ENCODE data around the gene GPHA2.

GPHA2 gene

DNA sequence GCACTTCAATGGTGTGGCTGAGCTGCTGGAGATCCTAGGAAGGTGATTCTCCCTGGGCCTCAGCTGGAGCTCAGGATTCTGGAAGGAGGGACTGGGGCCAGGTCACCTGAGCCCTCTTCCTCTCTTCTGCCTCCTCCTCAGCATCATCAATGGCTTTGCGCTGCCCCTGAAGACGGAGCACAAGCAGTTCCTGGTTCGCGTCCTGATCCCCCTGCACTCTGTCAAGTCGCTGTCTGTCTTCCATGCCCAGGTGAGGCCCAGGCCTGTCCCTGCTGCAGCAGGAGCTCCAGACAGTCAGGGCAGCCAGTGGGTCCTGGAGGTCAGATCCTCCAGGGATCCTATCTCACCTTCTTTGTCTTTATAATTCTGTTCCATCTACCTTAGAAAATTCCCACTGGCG lies 5.4 kb downstream of the GPHA2 start:
- no peak for DNase-seq (ENCODE audit: low spot score)

DNA sequence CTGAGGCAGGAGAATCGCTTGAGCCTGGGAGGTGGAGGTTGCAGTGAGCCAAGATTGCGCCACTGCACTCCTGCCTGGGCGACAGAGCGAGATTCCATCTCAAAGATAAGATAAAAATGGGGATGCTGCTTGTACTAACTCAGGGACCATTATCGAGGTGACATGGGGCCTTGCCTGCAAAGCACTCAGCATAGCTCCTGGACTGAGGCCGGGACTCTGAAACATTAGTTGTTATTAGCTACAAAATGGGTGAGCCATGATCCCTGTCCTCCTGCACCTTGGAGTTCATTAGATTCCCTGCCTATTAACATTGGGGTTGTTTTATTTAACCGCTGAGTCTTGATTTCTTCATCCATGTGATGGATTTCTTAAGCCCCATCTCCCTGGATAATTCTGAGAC lies 6.1 kb downstream of the GPHA2 start:
- no peak for DNase-seq (ENCODE audit: low spot score)

DNA sequence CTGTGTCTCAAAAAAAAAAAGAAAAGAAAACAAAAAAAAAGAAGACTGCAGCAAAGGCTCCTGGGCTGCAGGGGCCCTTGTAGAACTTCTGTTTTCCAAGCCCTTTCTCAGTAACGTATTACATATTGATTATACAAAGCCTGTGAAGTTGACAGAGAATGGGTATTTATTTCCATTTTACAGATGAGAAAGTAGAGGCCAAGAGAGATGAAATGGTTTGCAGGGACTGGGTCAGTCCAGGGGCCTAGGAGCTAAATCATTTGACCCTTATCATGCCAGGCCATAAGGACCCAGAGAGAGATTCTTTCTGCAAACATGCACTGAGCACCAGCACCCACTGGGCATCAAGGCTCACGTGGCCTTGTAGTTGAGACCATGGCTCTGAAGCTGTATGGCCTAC lies 6.7 kb downstream of the GPHA2 start:
- DNase-seq (ENCODE audit: low spot score): no peak

DNA sequence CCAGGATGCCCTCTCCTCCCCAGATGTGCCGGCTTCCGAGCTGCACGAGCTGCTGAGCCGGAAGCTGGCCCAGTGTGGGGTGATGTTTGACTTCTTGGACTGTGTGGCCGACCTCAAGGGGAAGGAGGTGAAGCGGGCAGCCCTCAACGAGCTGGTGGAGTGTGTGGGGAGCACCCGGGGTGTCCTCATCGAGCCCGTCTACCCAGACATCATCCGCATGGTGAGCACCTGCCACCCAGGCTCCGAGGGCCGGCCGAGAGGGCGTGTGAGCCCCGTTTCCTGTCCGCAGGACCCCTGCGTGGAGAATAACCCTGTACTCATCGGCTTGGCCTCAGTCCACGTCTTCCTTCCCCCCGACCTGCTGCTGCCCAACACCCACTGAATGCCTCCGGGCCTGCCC lies 9.0 kb downstream of the GPHA2 start:
- DNase-seq (ENCODE audit: low spot score): no peak

DNA sequence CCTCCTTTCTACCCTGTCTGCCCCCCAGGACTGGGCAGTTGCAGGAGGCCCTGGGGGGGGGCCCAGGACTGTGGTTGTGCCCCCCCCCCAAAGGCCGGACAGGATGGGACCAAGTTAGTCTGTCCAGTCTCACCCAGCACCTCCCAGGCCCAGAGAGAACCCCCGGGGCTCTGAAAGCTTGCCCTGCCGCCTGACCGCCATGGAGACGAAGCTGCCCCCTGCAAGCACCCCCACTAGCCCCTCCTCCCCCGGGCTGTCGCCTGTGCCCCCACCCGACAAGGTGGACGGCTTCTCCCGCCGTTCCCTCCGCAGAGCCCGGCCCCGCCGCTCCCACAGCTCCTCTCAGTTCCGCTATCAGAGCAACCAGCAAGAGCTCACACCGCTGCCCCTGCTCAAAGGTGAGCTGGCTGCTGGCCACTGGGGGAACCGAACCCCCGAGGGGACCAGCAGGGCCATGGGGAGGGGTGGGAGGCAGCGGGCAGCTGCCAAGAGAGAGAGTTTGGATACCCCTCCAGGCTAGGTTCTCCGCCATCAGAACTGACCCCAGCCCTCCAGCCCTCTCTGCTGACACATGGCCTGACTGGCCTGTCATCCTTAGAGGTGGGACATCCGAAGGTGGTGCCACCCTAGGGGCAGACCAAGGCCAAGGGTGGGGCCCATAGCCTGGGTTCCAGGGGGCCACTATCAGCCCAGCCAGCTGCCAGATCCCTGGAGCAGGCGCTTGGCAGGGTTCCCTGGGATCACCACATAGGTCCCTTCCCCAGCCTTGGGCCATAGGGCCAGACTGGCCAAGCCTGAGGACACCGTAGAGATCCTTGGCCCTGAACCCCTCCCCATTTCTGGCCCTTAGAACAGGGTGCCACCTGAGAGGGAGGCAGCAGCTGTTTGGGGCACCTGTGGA lies 9.9 kb downstream of the GPHA2 start:
- no peak for DNase-seq (ENCODE audit: low spot score)

DNA sequence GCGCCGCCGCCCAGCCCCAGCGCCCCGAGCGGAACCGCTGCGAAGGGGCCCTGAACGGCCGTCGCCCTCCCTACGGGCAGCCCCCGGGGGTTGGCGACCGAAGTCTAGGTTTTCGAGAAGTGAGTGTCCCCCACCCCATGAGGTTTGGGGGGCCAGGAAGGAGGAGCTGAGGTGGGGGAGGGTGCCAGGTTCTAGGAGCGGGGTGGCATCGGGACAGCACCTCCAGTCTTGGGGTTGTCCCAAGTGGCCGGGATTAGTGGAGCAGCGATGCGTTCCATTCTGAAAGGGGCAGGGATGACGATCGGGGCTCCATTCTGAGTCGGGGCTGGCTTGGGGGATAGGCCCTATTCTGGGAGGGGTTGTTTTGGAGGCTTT lies 10.8 kb downstream of the GPHA2 start:
- DNase-seq (ENCODE audit: low spot score): peak; percentile 68

DNA sequence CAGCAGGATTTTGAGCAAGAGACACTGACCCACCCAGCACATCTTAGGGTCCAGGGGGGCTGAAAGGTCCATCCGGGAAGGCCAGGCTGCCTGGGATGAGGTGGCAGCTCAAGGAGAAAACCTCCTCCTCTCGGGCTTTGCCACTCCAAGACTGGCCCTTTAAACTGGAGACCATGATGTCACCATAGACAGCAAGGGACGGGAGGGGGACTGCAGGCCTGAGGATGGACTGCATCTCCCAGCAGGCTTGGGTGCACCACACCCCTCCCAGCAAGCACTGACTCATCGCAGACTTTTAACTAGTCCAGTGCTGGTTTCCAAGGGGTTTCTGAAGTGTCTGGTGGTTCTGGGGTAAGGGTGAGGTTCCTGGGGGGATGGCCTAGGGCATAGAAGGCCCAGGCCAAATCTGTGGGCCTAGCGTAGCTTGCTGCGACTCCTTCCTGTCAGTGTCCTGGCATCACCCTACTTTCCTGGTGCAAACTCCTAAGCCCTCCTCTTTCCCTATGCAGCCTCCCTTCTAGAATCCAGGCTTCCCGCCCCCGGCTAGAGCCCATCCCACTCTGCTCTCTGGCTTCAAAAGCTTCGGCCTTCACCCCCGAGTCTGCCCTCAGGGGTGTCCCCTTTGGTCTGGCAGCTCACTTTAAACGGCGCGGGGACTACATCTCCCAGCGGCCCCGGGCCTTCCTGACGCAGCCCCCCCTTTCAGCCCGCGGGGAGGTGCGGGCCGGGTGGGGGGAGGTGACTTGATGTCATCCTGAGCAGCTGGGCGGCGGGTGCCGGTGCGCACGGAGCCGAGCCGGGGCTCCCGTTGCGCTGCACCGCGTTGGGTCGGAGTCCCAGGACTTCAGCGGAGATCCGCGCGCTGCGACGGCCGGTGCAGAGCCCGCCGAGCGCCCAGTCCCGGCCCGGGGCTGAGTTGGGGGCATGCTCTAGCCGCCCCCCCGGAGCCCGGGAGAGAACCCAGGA lies 11.5 kb downstream of the GPHA2 start, which contains the start of gene PPP2R5B:
PPP2R5B (plus strand) TSS at position 746 of the 966 bp plus-strand sequence. CDS start 1,046 bp downstream, outside the sequence.
- peak; percentile 99 for DNase-seq (ENCODE audit: low spot score)

DNA sequence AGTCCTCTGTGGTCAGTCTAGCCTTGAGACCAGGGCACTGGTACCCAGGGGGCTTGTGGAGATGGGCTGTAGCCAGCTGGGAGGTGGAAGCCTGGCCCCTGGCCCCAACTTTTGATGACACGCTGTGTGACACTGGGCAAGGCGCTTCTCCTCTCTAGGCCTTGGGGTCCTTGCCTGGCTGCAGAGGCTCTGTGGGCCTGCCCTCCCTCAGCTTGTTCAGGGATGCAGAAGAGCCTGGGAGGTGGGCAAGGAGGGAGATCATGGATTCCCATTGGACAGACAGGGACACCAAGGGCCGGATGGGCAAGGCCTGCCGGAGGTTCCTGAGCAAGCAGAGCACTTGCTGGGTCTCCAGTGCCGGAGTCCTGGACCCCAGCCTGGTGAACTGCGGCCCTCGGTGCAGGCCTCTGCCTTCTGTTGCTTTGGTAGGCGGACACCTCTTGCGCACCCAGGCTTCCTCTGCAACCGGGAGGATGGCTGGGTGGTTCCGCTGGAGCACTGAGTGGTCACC lies 12.5 kb downstream of the GPHA2 start:
- DNase-seq (ENCODE audit: low spot score): no peak

DNA sequence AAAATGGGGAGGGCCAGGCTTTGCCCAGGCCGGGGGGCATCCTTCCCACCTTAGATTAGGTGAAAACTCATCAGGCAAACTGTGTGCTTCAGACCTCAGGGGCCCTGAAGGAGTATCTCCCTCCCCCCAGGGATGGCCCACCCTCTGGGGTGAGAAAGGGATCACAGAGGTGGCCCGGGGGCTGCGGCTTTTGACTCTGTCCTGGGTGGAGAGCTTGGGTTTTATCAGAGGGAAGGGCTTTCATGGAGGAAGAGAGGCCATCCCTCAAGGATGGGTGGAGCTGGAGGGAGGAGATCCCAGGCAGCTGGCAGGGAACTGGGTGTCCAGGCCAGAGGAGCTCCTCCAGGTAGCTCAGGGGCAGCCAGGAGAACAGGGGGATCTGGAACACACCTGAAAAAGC lies 14.3 kb downstream of the GPHA2 start:
- no peak for DNase-seq (ENCODE audit: low spot score)

DNA sequence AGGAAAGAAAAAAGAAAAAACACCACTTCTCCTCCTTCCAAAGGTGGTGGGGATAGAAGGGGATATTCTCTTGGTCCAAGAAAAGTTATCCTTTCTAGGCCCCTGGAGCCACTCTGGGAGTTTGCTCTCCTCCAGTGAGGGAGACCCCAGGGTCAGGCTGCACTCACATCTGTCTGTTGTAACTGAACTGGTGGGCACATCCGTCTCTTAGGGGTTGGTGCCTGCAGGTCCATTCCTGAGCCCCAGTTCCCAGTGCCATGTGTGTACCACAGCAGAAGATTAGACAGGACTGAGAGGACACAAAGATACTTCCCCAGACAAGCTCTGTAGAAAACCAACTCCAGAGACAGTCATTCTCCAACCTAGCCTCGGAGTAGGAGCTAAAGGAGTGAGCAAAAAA lies 15.6 kb downstream of the GPHA2 start:
- DNase-seq (ENCODE audit: low spot score): no peak

DNA sequence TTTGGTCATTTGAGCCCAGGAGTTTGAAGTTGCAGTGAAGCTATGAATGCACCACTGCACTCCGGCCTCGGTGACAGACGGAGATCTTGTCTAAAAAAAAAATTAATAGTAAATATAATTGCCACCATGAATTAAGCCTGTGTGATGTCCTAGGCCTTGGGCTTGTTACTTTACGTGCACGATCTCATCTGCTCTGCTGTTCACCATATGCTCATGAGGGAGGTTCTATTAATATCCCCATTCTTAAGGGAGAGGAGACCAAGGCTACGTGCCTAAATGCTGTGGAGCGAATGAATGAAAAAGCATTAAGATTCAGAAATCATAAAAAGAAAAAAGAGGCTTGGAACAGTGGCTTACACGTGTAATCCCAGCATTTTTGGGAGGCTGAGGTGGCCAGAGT lies 16.1 kb downstream of the GPHA2 start:
- no peak for DNase-seq (ENCODE audit: low spot score)

DNA sequence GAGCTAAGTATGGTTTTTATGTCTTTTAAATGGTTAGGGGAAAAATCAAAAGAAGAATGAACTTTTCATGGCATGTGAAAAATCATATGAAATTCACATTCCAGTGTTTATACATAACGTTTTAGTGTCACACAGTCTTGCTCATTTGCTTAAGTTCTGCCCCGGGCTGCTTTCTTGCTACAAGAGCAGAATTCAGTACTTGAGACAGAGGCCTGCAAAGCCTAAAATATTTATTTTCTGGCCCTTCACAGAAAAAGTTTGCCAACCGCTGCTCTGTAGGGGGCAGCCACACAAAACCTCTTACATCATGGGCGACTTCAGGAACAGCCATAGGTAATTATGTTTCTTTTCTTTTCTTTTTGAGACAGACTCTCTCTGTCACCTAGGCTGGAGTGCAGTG lies 17.7 kb downstream of the GPHA2 start:
- peak; percentile 34 for DNase-seq (ENCODE audit: low spot score)

DNA sequence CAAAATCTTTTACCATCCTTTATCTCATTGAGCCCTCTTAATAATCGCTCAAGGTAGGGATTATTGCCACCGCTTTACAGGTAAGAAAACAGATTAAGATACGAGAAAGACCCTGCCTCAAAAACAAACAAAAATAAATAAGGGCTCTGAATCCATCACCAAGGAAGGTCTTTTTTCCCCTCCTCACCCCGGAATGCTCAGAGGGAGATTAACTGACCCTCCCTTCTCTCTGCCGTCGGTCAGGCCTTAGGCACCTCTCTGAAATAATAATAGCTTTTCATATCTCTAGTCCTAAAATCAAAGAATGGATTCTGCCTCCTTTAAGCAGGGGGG lies 18.1 kb downstream of the GPHA2 start:
- DNase-seq (ENCODE audit: low spot score): no peak

DNA sequence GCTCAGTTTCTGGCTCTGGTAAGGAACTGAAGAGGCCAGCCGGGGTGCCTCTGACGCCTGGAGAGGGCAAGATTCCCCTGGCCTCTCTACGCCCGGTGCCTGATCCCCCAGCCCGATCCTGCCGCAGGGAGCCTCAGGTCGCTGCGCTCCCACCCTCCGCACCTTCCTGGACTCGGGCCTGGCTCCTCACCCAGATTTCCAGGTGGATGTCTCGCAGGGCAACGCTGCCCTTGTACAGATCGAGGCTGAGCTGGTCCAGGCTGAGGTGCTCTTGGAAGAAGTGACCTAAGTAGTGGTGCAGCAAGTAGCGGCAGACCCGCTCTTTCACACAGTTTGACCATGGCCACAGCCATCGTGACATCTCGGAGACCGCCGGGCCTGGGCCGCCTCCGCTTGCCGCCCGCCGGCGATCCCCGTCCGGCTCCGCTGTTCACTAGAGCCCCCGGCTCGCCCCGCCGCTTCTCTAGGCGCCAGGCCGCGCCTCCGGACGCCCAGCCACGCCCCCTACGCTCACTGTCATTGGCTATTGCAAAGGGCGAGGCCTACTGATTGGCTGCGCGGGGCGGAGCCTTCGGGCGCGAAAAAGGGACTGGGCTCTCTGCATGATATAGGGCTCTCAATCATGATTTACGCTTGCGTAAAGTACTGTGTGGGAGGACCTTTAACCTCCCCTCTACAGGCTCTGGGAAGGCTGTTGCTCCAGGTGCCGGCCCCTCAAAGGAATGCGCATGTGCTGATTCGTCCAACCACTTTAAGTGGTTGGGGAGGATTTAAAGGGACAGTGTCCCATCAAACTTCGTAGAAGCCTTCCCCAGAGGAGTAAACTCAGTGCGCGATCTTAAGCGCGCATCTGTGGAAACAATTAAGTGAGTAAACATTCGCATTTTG lies 18.7 kb downstream of the GPHA2 start, which contains the start of gene ATG2A:
ATG2A (minus strand) TSS at position 435 of the 888 bp plus-strand sequence; CDS start at position 361, 74 bp downstream.
- DNase-seq (ENCODE audit: low spot score): peak; percentile 99

DNA sequence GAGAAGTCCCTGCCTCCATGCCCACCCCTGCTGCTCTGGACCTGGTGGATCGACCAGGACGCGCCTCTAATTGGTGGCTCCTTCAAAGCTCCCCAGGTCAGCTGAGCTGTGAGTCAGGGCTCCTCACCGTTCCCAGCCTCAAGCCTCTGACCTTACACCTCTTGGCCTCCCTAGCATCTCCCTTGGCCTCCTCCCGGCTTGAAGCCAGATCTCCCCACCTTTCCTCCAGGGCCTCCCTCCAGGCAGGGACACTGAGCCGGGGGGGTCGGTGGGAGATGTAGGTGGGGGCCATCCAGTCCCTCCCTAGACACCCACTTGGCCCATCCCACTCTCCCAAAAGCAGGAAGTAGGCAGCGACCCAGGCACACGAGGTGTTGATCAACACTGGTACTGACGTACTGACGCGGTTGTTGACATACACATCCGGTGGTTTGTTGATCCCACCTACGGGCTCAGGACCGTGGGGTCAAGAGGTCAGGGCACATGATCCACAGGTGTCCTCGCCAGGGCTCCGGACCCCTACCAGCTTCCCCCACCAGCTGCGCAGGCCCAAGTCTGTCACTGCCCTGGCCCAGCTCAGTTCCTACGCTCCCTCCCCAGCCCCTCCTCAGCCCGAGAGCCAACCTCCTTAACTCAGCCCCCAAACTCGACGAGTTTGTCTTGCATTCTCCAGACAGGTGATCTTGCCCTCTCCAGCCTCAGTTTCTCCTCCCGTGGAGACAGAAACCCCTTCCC lies 19.5 kb downstream of the GPHA2 start:
- DNase-seq (ENCODE audit: low spot score): peak; percentile 61

DNA sequence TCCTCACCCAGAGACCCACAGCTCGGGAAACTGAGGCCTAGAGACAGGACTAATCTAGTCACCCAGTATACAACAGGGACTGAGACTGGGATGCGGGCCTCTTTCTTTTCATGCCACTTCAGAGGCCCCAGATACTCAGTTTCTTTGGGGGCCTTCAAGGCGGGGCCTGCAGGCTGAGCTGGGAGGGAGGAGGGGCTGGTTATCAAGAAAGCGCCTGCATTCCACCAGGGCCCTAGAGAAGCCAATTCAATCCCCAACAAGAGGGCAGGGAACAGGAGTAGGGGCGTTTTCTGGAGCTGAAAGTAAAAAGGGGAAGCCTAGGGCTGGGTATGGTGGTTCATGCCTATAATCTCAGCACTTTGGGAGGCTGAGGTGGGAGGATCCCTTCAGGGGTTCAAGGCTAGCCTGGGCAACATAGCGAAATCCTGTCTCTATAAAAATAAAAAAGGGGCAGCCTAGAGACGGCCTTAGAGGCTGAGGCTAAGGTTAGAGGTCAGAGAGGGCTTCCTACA lies 20.3 kb downstream of the GPHA2 start:
- no peak for DNase-seq (ENCODE audit: low spot score)

DNA sequence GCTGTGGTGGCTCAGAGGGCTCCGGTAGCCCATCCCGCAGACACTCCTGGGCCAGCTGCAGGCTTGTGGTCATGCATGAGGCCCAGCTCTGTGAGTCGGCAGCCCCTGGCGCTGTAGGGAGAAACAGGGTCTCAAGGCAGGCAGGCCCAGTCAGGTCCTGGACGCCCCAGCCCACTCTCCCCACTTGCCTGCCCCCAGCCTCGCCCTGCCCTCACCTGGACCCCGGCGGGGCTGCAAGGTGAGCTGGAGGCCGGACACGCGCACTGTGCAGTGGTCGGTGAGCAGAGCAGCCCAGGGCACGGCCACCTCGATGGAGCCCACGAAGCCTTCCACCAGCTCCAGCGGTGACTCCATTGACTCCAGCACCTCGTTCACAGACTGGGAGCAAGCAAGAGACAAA lies 21.6 kb downstream of the GPHA2 start:
- no peak for DNase-seq (ENCODE audit: low spot score)

DNA sequence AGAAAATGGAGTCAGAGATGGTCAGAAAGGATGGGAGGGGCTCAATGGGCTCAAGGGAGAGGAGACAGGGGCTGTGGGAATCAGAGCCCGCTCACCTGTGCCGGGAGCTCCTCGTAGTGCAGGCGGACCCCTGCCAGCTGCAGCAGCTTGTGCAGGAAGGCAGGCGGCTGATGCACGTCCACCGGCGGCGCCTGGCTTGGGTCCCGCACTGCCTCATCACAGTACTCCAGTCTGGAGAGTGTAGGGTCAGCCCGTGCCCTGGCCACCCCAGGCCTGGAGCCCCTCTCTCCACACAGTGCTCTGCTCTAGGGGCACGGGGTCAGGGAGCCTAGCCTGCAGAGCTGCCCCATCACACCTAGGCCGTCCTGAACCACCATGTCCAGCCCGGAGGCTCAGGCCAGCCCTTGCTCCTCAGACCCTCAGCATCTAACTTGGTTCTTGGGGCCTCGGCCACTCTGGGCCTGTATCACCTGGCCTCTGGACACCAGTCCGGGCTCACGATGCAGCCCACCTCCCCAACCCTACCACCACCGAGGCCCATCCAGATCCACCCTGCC lies 22.4 kb downstream of the GPHA2 start:
- DNase-seq (ENCODE audit: low spot score): no peak

DNA sequence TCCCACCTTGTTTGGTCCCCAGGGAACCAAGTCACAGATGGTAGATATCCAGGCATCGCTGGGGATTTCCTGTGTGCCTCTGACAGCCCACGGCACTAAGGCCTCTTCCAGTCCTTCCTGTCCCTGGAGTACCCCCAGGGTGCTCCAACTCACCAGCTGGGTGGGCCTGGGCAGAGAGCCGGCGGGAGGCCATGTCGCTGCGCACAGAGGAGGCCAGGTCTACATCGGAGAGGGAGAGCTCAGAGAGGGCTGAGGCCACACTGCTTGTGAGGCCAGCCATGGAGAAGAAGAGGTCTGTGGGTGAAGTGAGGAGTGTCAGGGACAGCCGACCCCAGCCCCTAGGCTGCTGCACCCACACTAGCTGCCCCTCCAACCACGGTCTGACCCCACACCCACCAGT lies 24.0 kb downstream of the GPHA2 start:
- DNase-seq (ENCODE audit: low spot score): no peak

DNA sequence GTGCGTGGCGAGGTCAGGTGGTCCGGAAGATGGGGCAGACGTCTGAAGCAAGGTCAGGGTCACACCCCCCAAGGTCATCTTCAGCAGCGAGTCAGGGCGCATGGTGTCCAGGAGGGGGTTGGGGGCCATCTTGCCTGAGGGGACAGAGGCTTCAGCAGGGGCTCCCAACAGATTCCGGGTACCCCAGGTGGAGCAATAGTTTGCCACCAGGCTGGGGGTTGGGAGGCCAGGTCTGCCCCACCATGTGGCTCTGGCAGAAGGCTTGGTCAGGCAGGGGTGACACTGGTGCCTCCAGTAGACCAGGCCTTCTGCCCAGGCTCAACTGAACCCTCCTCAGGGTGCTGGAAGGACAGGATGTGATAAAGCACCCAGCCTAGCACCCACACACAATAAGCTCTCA lies 24.6 kb downstream of the GPHA2 start:
- DNase-seq (ENCODE audit: low spot score): no peak

Data from hepatic stellate cell (primary cell).